EL (cell line): ENCODE data around the gene AAMDC.
A peak's percentile ranks its signal among the peaks of the same experiment; 100 is the strongest.
"Not testable (repeated sequence)": the region's sequence is repeated elsewhere in the genome, so short reads cannot be mapped to it uniquely, and the experiment has no call there.

ENCODE experiments used
- DNase-seq: peaks from one replicate; pipeline ENCODE4 v3.0.0-alpha.2; 2016

AAMDC gene

GRCh38 chr11:77890100-77890614 is 69.2 kb downstream of the AAMDC start:
- not testable (repeated sequence) for DNase-seq

GRCh38 chr11:77890619-77891056 is 69.7 kb downstream of the AAMDC start:
- DNase-seq: not testable (repeated sequence)

DNA sequence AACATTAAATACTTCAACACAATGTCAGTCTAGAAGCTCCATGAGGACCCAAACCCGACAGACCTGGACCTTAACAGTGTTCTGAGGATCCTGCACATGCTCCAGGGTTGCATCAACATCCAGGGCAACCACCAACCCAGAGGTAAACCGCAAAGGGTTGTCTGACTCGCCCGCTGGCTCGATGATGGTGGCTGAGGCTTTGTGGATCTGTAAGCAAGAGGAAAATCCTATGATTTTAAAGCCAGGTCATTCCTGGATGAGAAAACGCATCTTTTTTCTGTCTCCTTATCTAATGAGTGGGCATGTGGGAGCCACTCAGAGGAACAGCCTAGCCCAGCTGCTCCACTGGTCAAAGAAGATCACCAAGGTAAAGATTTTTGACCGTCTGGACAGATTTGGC is 70.3 kb downstream of the AAMDC start:
- not testable (repeated sequence) for DNase-seq

DNA sequence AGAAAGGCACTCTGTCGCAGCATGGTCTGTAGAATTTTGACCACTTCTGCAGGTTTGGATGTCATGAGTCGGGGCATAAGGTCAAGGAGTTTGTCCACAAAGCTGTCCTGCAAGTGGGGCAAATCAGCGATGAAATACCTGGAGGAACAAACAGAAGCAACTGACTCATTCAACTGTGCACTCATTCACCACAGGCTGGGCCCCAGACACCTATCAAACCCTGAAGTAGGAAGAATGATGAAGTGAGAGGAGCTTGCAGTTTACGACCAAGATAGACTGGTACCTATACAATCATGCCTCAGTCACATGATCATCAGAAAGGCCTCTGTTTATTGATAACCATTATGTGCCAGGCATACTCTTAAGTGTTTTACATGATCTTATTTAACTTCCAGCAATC is 70.8 kb downstream of the AAMDC start:
- DNase-seq: not testable (repeated sequence)

- DNase-seq: not testable (repeated sequence)
Observed at GRCh38 chr11:77894949-77895348, 74.0 kb downstream of the AAMDC start.

GRCh38 chr11:77908835-77909234 is 87.9 kb downstream of the AAMDC start:
- DNase-seq: no peak

- no peak for DNase-seq
Observed at GRCh38 chr11:77909277-77909676, 88.3 kb downstream of the AAMDC start.

GRCh38 chr11:77910828-77911227 is 89.9 kb downstream of the AAMDC start:
- DNase-seq: peak; percentile 8

- DNase-seq: peak; percentile 4
Observed at GRCh38 chr11:77913608-77914306, 92.8 kb downstream of the AAMDC start.

GRCh38 chr11:77914307-77914791 is 93.4 kb downstream of the AAMDC start:
- peak; percentile 87 for DNase-seq

- not testable (repeated sequence) for DNase-seq
Observed at GRCh38 chr11:77917713-77918112, 96.8 kb downstream of the AAMDC start.
